ENCODE measurements around the gene SORBS2. TPM values are rescaled to one million over a fixed set of nuclear protein-coding genes. Genes with fewer than 3 reads are reported as not detected.

The SORBS2 gene
- total RNA-seq, 1 donor from 2014 or later: 60.4 TPM

DNA sequence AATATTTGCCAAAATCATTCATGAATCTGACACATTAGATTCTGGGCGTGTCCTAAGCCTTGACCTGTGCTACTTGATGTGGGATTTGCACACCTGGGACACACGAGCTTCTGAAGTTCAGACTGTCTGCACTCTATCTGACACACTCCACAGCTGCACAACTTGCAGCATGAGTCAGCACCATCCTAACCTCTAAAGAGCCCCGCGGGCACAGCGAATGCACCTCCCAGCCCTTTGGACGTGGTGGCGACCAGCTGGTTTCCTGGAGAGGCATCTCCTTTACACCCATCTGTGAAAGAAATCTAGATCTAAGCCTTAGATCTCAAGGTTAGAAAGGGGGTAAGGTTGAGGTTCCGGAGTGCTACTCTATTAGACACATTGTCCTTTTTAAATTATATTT is 69.2 kb downstream of the SORBS2 start:
- TF ChIP-seq POLR2A (IDR thresholded peaks at IDR 0.05) (no peak), POLR2AphosphoS5 (IDR thresholded peaks at IDR 0.05; ENCODE audit: insufficient read depth in 1 of 2, low read depth in 1 of 2) (no peak)
- TF ChIP-seq, protein P1, sequence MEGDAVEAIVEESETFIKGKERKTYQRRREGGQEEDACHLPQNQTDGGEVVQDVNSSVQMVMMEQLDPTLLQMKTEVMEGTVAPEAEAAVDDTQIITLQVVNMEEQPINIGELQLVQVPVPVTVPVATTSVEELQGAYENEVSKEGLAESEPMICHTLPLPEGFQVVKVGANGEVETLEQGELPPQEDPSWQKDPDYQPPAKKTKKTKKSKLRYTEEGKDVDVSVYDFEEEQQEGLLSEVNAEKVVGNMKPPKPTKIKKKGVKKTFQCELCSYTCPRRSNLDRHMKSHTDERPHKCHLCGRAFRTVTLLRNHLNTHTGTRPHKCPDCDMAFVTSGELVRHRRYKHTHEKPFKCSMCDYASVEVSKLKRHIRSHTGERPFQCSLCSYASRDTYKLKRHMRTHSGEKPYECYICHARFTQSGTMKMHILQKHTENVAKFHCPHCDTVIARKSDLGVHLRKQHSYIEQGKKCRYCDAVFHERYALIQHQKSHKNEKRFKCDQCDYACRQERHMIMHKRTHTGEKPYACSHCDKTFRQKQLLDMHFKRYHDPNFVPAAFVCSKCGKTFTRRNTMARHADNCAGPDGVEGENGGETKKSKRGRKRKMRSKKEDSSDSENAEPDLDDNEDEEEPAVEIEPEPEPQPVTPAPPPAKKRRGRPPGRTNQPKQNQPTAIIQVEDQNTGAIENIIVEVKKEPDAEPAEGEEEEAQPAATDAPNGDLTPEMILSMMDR (IDR thresholded peaks at IDR 0.05): no peak
- H3K4me1 ChIP-seq: peaks cover under 1% of the 10 kb centered on the region
- H3K9me3 ChIP-seq: no peaks in the 10 kb centered on the region
- no peaks in the 10 kb centered on the region for H3K27me3 ChIP-seq
- no peak overlapping the region for H3K27ac ChIP-seq
- DNase-seq (ENCODE audit: extremely low spot score in 2 of 2): no peak
- H3K36me3 ChIP-seq: no peaks in the 10 kb centered on the region
- no peak overlapping the region for H3K4me3 ChIP-seq
- intact Hi-C loops (cut with DNase I): no loop called here

DNA sequence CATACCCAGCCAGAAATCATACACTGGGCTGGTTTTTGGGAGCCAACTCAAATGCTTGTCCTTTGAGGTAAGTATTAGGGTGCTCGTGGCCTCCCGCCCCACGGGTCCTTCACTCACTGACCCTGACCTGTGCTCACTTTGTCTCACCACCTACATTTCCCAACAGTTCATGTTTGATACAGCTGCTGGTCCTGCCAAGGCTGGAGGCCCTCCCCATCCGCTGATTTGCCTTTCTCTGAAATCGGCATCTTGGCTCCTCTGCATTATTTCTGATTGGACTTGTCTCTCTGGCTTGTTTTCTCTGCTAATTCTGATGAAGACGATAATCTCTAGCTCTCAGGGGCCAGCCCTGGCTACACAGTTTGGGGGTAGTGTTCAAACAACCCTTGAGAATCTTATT is 70.2 kb downstream of the SORBS2 start:
- TF ChIP-seq POLR2A (IDR thresholded peaks at IDR 0.05) (no peak), POLR2AphosphoS5 (IDR thresholded peaks at IDR 0.05; ENCODE audit: insufficient read depth in 1 of 2, low read depth in 1 of 2) (no peak)
- TF ChIP-seq, protein P1 (IDR thresholded peaks at IDR 0.05): no peak
- no peaks in the 10 kb centered on the region for H3K9me3 ChIP-seq
- intact Hi-C loops (cut with DNase I): no loop called here
- peaks cover 11% of the 10 kb centered on the region for H3K4me1 ChIP-seq
- H3K27ac ChIP-seq: no peak overlapping the region
- H3K36me3 ChIP-seq: no peaks in the 10 kb centered on the region
- H3K4me3 ChIP-seq: no peak overlapping the region
- no peak for DNase-seq (ENCODE audit: extremely low spot score in 2 of 2)
- no peaks in the 10 kb centered on the region for H3K27me3 ChIP-seq

DNA sequence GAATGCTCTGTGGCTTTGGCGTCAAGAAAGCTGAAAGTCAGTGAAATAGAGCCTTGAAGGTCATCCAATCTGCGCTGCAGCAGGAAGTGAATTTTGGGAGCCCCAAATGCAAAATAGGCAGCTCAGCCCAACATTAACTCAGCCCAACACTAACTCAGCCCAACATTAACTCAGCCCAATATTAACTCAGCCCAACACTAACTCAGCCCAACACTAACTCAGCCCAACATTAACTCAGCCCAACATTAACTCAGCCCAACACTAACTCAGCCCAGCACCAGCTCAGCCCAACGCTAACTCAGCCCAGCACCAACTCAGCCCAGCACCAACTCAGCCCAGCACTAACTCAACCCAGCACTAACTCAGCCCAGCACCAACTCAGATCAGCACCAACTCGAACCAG is 71.5 kb downstream of the SORBS2 start:
- intact Hi-C loops (cut with DNase I): no loop called here
- H3K36me3 ChIP-seq: no peaks in the 10 kb centered on the region
- peaks cover 14% of the 10 kb centered on the region for H3K4me1 ChIP-seq
- TF ChIP-seq POLR2AphosphoS5 (IDR thresholded peaks at IDR 0.05; ENCODE audit: insufficient read depth in 1 of 2, low read depth in 1 of 2) (no peak), POLR2A (IDR thresholded peaks at IDR 0.05) (no peak)
- TF ChIP-seq, protein P1 (IDR thresholded peaks at IDR 0.05): no peak
- no peak overlapping the region for H3K4me3 ChIP-seq
- no peaks in the 10 kb centered on the region for H3K27me3 ChIP-seq
- DNase-seq (ENCODE audit: extremely low spot score in 2 of 2): no peak
- H3K9me3 ChIP-seq: no peaks in the 10 kb centered on the region
- no peak overlapping the region for H3K27ac ChIP-seq

DNA sequence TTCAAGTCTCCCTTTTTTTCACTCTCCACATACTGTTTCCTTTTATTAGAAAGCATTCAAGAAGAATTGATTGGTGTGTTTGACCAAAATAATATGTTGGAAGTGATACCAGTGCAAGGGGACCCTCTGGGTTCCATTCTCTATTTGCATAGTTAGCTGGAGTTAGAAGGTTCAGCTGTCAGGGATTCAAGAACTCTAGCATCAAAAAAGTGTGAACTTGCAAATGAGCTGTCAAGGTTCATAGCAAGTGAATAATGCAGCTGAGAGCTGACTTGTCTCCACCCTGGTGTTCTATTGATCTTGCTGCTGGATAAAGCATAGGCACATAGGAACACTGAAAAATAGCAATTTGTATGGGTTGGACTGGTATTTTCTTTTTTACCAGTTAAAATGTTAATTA is 73.2 kb downstream of the SORBS2 start:
- Histone ChIP-seq H3K27me3 (no peaks in the 10 kb centered on the region), H3K4me3 (no peak overlapping the region), H3K36me3 (no peaks in the 10 kb centered on the region), H3K4me1 (peaks cover 14% of the 10 kb centered on the region), H3K9me3 (no peaks in the 10 kb centered on the region), H3K27ac (peak overlapping the region; percentile 76)
- TF ChIP-seq POLR2AphosphoS5 (IDR thresholded peaks at IDR 0.05; ENCODE audit: insufficient read depth in 1 of 2, low read depth in 1 of 2) (no peak), POLR2A (IDR thresholded peaks at IDR 0.05) (no peak)
- TF ChIP-seq, protein P1 (IDR thresholded peaks at IDR 0.05): no peak
- intact Hi-C loops (cut with DNase I): no loop called here
- no peak for DNase-seq (ENCODE audit: extremely low spot score in 2 of 2)

DNA sequence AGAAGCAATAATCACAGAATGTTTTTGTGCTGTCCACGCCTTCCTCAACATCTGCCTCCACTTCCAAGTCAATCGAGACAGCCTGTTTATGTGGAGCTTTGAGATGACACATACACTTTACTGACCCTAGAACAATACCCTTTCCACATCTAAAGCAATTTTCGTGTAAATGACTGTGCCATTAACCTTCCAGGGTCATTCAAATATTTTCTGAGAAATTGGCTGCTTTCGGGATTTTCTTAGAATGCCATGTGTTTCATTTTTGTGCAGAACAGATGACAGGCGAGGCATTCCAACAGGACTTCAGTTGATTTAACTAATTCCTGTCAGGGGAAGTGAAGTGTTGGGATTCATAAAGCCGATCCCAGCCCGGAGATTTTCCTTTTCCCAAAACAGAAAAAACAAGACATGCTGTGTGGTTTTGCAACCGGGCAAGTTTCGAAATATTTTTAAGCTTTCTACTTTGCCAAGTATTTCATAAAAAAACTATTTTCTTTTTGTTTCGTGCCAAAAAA is 73.9 kb downstream of the SORBS2 start:
- Histone ChIP-seq H3K36me3 (no peaks in the 10 kb centered on the region), H3K9me3 (no peaks in the 10 kb centered on the region), H3K27ac (peak overlapping the region; percentile 76), H3K27me3 (no peaks in the 10 kb centered on the region), H3K4me1 (peaks cover 14% of the 10 kb centered on the region), H3K4me3 (peak overlapping the region in 1 of 2 donors; percentile 12)
- TF ChIP-seq POLR2A (IDR thresholded peaks at IDR 0.05): no peak
- TF ChIP-seq POLR2AphosphoS5 (IDR thresholded peaks at IDR 0.05; ENCODE audit: insufficient read depth in 1 of 2, low read depth in 1 of 2): peak; percentile 17 to 44
- TF ChIP-seq, protein P1 (IDR thresholded peaks at IDR 0.05): no peak
- intact Hi-C loops (cut with DNase I): no loop called here
- no peak for DNase-seq (ENCODE audit: extremely low spot score in 2 of 2)
